Stimulated activated naive CD8-positive, alpha-beta T cell treated with anti-CD3 and anti-CD28 coated beads, Interleukin-15, amount 100 ng/mL, for 72 hours (primary cell): ENCODE measurements around the gene ZBTB25.

Source experiments
- ATAC-seq: fragments of 150-1000 bp; cut with Tn5 transposase; 2 replicates; pipeline ENCODE4 v1.10.0; 2021; ENCODE audit warnings: mild to moderate bottlenecking, moderate library complexity
- DNase-seq, 2 donors: peaks; one replicate each; pipeline ENCODE4 v3.0.0; 2021 to 2022
- H3K27ac Mint-ChIP-seq, 2 donors: one replicate each; pipeline ENCODE4 v1.8.0; 2022; ENCODE audit warnings: mild to moderate bottlenecking in 2 of 2, mixed read lengths in 2 of 2, moderate library complexity in 2 of 2
- H3K27me3 Mint-ChIP-seq: one replicate; pipeline ENCODE4 v1.8.0; 2022; ENCODE audit warnings: mixed read lengths
- H3K4me1 Mint-ChIP-seq: one replicate; pipeline ENCODE4 v1.8.0; 2022; ENCODE audit warnings: mild to moderate bottlenecking, mixed read lengths
- H3K4me3 Mint-ChIP-seq, 2 donors: one replicate each; pipeline ENCODE4 v1.8.0; 2022; ENCODE audit warnings: mild to moderate bottlenecking in 2 of 2, mixed read lengths in 2 of 2, moderate library complexity in 1 of 2
- H3K9me3 Mint-ChIP-seq, 2 donors: one replicate each; pipeline ENCODE4 v1.8.0; 2022; ENCODE audit warnings: mixed read lengths in 2 of 2

The ZBTB25 gene

GRCh38 chr14:64502887-64503433, 678 bp downstream of the ZBTB25 start:
- ATAC-seq (no peak), DNase-seq (no peak)
- peak overlapping the region; percentile 90 for H3K4me3 Mint-ChIP-seq
- H3K4me1 Mint-ChIP-seq: peaks cover 49% of the 10 kb centered on the region
- H3K27me3 Mint-ChIP-seq: no peaks in the 10 kb centered on the region
- peak overlapping the region; percentile 97 to 99 for H3K27ac Mint-ChIP-seq
- H3K9me3 Mint-ChIP-seq: no peaks in the 10 kb centered on the region

DNA sequence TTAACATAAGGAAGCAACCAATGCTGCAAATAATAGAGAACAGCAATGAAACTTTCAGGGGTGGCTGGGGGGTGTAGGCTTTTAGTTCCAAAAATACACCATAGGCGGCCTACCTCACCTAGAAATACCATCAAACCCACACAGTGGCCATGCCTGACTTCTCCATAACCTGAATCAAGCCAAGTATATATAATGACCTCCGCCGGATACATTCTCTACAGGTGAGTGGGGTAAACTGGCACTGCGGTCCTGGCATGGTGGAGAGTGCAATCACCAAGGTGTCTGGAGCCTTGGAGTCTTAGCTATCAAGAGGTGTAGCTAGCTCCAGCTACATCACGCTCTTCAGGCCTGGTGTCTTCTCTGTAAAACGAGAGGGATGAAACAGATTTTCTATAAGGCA, 1.2 kb downstream of the ZBTB25 start:
- H3K27ac Mint-ChIP-seq: peak overlapping the region; percentile 95 to 97
- peaks cover 49% of the 10 kb centered on the region for H3K4me1 Mint-ChIP-seq
- H3K4me3 Mint-ChIP-seq: peak overlapping the region; percentile 90

DNA sequence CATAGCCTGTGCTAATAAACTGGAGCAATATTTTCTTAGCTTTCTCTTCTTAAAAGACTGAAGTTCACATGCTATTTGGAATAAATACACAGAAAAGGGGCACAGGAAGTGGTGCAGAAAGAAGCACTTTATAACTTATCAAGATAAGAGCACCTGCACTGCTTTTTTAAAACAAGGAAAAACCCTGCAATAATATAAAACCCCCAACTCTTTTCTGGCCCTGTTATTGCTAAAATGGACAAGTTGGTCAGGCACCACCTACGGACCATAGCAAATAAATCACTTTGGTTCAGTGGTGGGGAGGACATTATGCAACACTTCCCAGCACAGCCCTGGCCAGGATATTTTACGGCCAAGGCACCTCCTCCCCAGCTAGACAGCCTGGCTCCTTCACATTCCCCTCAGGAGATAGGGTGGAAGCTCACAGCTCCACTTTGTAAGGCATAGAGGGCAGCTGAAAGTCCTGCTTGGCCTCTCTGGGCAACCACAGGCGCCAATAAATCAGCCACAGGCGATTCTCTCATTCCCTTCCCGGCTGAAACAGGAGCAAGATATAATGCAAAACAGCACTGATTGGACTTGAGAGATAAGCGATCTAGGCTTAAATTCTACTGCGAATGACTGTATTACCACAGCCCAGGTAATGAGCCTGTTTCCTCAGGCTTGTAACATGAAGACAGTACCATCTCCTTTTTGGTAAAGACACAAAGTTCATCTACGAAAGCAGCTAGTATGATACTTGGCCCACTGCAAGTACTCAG, 2.0 kb downstream of the ZBTB25 start:
- peak overlapping the region; percentile 76 to 95 for H3K27ac Mint-ChIP-seq
- H3K9me3 Mint-ChIP-seq: no peaks in the 10 kb centered on the region
- ATAC-seq (no peak), DNase-seq (no peak)
- peaks cover 44% of the 10 kb centered on the region for H3K4me1 Mint-ChIP-seq
- H3K27me3 Mint-ChIP-seq: no peaks in the 10 kb centered on the region
- peak overlapping the region; percentile 90 for H3K4me3 Mint-ChIP-seq

More for the DNA sequence above, 1.2 kb downstream of the ZBTB25 start:
- Mint-ChIP-seq H3K9me3 (no peaks in the 10 kb centered on the region), H3K27me3 (no peaks in the 10 kb centered on the region)
- no peak for ATAC-seq
- DNase-seq: peak; percentile 21 to 30

DNA sequence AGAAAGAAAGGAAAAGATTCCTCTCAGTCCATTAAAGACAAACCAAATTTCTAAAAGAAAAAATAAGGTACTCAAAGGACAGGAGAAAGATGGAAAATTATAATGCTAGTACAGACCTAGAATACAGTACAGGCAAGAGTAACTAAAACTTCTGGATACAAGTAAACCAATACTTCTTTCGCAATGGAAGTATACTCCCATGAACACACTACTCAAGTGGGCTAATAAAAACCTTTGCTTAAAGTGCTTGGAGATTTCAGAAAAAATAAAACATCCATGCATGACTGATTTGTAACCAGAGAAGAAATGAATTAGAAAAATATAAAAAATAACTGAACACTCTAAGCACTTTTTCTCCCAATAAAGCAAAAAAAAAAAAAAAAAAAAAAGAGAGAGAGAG, 3.5 kb downstream of the ZBTB25 start:
- DNase-seq (no peak), ATAC-seq (no peak)
- Mint-ChIP-seq H3K9me3 (no peaks in the 10 kb centered on the region), H3K4me3 (peak overlapping the region; percentile 80 to 90), H3K27me3 (no peaks in the 10 kb centered on the region), H3K27ac (peak overlapping the region; percentile 44 to 93), H3K4me1 (peaks cover 46% of the 10 kb centered on the region)

- no peak for ATAC-seq
- Mint-ChIP-seq H3K9me3 (no peaks in the 10 kb centered on the region), H3K4me1 (peaks cover 71% of the 10 kb centered on the region), H3K27ac (peak overlapping the region in 1 of 2 donors; percentile 12), H3K27me3 (no peaks in the 10 kb centered on the region), H3K4me3 (no peak overlapping the region)
- no peak for DNase-seq
These were observed 6.9 kb downstream of the ZBTB25 start for GRCh38 chr14:64496764-64497163.

GRCh38 chr14:64495252-64495651, 8.4 kb downstream of the ZBTB25 start:
- no peak for DNase-seq
- H3K4me3 Mint-ChIP-seq: no peak overlapping the region
- ATAC-seq: no peak
- H3K27ac Mint-ChIP-seq: no peak overlapping the region
- no peaks in the 10 kb centered on the region for H3K9me3 Mint-ChIP-seq
- peaks cover 76% of the 10 kb centered on the region for H3K4me1 Mint-ChIP-seq
- no peaks in the 10 kb centered on the region for H3K27me3 Mint-ChIP-seq

- Mint-ChIP-seq H3K4me3 (no peak overlapping the region), H3K4me1 (peaks cover 63% of the 10 kb centered on the region), H3K27ac (peak overlapping the region; percentile 13 to 50)
These were observed 10.2 kb downstream of the ZBTB25 start for GRCh38 chr14:64493455-64493854.

GRCh38 chr14:64491637-64492036, 12.0 kb downstream of the ZBTB25 start:
- Mint-ChIP-seq H3K4me3 (no peak overlapping the region), H3K27ac (peak overlapping the region in 1 of 2 donors; percentile 89), H3K27me3 (no peaks in the 10 kb centered on the region), H3K9me3 (no peaks in the 10 kb centered on the region), H3K4me1 (peaks cover 58% of the 10 kb centered on the region)
- DNase-seq (no peak), ATAC-seq (no peak)

More at GRCh38 chr14:64493455-64493854, 10.2 kb downstream of the ZBTB25 start:
- DNase-seq: no peak
- Mint-ChIP-seq H3K9me3 (no peaks in the 10 kb centered on the region), H3K27me3 (no peaks in the 10 kb centered on the region)
- ATAC-seq: no peak

GRCh38 chr14:64488590-64489099, 15.0 kb downstream of the ZBTB25 start:
- H3K4me3 Mint-ChIP-seq: no peak overlapping the region

DNA sequence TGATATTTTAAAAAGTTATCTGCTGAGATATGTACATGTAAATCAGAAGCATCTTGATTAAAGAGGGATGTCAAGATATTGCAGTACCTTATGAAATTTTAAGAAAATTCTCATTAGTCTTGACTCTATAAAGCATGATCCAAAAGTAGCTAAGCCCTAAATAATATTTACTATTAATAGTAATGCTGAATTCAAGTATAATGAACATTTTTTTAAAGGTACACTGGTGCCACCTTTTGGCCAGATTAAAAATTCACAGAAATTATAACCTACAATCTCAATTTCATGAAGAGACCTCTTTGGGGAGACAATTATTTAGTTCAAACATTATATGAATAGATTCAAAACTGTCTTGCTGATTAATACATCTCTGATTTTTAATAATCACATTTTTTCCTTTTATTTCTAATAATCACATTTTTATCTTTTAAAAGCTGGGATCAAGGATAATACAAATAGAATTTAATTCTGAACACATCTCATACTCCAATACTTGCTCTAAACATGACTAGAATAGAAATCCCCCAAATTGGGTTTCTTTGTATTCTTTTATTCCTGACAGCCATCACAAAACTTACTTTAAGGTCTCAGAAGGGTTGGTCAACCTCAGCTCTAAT, 24.9 kb downstream of the ZBTB25 start:
- H3K4me1 Mint-ChIP-seq: peaks cover 14% of the 10 kb centered on the region
- H3K27me3 Mint-ChIP-seq: no peaks in the 10 kb centered on the region
- H3K4me3 Mint-ChIP-seq: no peak overlapping the region
- ATAC-seq: no peak
- H3K9me3 Mint-ChIP-seq: no peaks in the 10 kb centered on the region
- no peak for DNase-seq
- no peak overlapping the region for H3K27ac Mint-ChIP-seq

More at GRCh38 chr14:64488590-64489099, 15.0 kb downstream of the ZBTB25 start:
- no peak for DNase-seq
- H3K4me1 Mint-ChIP-seq: peaks cover 39% of the 10 kb centered on the region
- peak overlapping the region in 1 of 2 donors; percentile 43 for H3K27ac Mint-ChIP-seq
- H3K27me3 Mint-ChIP-seq: no peaks in the 10 kb centered on the region
- ATAC-seq: no peak
- no peaks in the 10 kb centered on the region for H3K9me3 Mint-ChIP-seq

GRCh38 chr14:64476438-64476837, 27.2 kb downstream of the ZBTB25 start:
- Mint-ChIP-seq H3K4me1 (peaks cover 21% of the 10 kb centered on the region), H3K27ac (no peak overlapping the region), H3K9me3 (no peaks in the 10 kb centered on the region), H3K27me3 (no peaks in the 10 kb centered on the region), H3K4me3 (no peak overlapping the region)
- DNase-seq: no peak
- no peak for ATAC-seq

GRCh38 chr14:64475585-64476273, 27.9 kb downstream of the ZBTB25 start:
- Mint-ChIP-seq H3K4me3 (no peak overlapping the region), H3K27ac (peak overlapping the region in 1 of 2 donors; percentile 6), H3K27me3 (no peaks in the 10 kb centered on the region), H3K4me1 (peaks cover 21% of the 10 kb centered on the region), H3K9me3 (no peaks in the 10 kb centered on the region)
- DNase-seq (no peak), ATAC-seq (no peak)

DNA sequence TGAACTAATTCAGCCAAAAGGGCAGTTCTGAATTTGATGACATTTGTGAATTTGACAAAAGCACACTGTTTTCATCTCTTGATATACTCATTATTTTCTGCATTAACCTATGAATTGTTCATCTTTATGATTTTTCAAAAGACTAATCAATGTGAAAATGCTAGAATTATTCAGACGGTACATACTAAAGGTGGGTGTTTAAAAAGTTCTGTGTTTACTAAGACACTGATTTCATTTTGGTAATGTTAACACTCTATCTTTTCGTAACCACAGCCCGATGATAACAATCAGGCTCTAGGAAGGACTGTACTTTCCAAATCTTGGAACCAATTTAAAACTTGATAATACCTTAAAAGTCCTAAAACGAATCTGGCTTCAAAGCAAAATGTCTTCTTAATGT, 28.9 kb downstream of the ZBTB25 start:
- no peak for DNase-seq
- H3K4me3 Mint-ChIP-seq: no peak overlapping the region
- no peaks in the 10 kb centered on the region for H3K27me3 Mint-ChIP-seq
- ATAC-seq: no peak
- H3K9me3 Mint-ChIP-seq: no peaks in the 10 kb centered on the region
- no peak overlapping the region for H3K27ac Mint-ChIP-seq
- peaks cover 21% of the 10 kb centered on the region for H3K4me1 Mint-ChIP-seq

GRCh38 chr14:64474041-64474440, 29.6 kb downstream of the ZBTB25 start:
- Mint-ChIP-seq H3K9me3 (no peaks in the 10 kb centered on the region), H3K4me1 (peaks cover 24% of the 10 kb centered on the region), H3K27me3 (no peaks in the 10 kb centered on the region), H3K27ac (no peak overlapping the region), H3K4me3 (no peak overlapping the region)
- DNase-seq (no peak), ATAC-seq (no peak)

- ATAC-seq (no peak), DNase-seq (no peak)
- peaks cover 51% of the 10 kb centered on the region for H3K4me1 Mint-ChIP-seq
- no peaks in the 10 kb centered on the region for H3K9me3 Mint-ChIP-seq
- H3K27me3 Mint-ChIP-seq: no peaks in the 10 kb centered on the region
- H3K27ac Mint-ChIP-seq: peak overlapping the region in 1 of 2 donors; percentile 5
- no peak overlapping the region for H3K4me3 Mint-ChIP-seq
These were observed 35.2 kb downstream of the ZBTB25 start for GRCh38 chr14:64468451-64468850.
